Measurements from ENCODE around the gene SNRNP25. TPM values are rescaled to one million over a fixed set of nuclear protein-coding genes. Genes with fewer than 3 reads are reported as not detected.
A peak's percentile ranks its signal among the peaks of the same experiment; 100 is the strongest.

The SNRNP25 gene
- total and polyA plus RNA-seq, 2 donors from 2014 or later: 14.7 to 60.3 TPM

GRCh38 chr16:89391-90302 lies 36.0 kb downstream of the SNRNP25 start:
- FAIRE-seq (no peak), DNase-seq (peak in 1 of 5 donors; percentile 66)

GRCh38 chr16:91484-91883 lies 37.9 kb downstream of the SNRNP25 start:
- Histone ChIP-seq H3K4me3 (ENCODE audit: low read length in 3 of 3) (no peak overlapping the region), H3K4me1 (ENCODE audit: control insufficient read depth in 2 of 3, insufficient read depth in 2 of 3, low read depth in 1 of 3, low read length in 3 of 3) (peaks cover 0 to 2% (median 0%) of the 10 kb centered on the region in 3 donors), H3K27ac (ENCODE audit: low read depth in 2 of 2, low read length in 2 of 2) (no peak overlapping the region), H3K36me3 (ENCODE audit: control insufficient read depth in 2 of 3, insufficient read depth in 3 of 3, low read length in 3 of 3) (peaks cover 2 to 15% (median 9%) of the 10 kb centered on the region in 3 donors), H3K9me3 (ENCODE audit: control insufficient read depth in 2 of 3, insufficient read depth in 1 of 3, low read length in 3 of 3) (no peaks in the 10 kb centered on the region), H3K9ac (ENCODE audit: low read length in 3 of 3) (no peak overlapping the region), H3K27me3 (ENCODE audit: control insufficient read depth, insufficient read depth, low read length) (no peaks in the 10 kb centered on the region)
- intact Hi-C loops (cut with DNase I): no loop called here
- TF ChIP-seq CTCF (IDR thresholded peaks at IDR 0.05; ENCODE audit: borderline replicate concordance, extremely low read depth, insufficient read depth): no peak
- DNase-seq (no peak), FAIRE-seq (no peak)

More at GRCh38 chr16:89391-90302, 36.0 kb downstream of the SNRNP25 start:
- TF ChIP-seq CTCF (IDR thresholded peaks at IDR 0.05; ENCODE audit: borderline replicate concordance, extremely low read depth, insufficient read depth): no peak
- Histone ChIP-seq H3K27ac (ENCODE audit: low read depth in 2 of 2, low read length in 2 of 2) (no peak overlapping the region), H3K9me3 (ENCODE audit: control insufficient read depth in 2 of 3, insufficient read depth in 1 of 3, low read length in 3 of 3) (no peaks in the 10 kb centered on the region), H3K36me3 (ENCODE audit: control insufficient read depth in 2 of 3, insufficient read depth in 3 of 3, low read length in 3 of 3) (peaks cover 0 to 23% (median 6%) of the 10 kb centered on the region in 3 donors), H3K27me3 (ENCODE audit: control insufficient read depth, insufficient read depth, low read length) (no peaks in the 10 kb centered on the region), H3K4me1 (ENCODE audit: control insufficient read depth in 2 of 3, insufficient read depth in 2 of 3, low read depth in 1 of 3, low read length in 3 of 3) (peaks cover 0 to 9% (median 0%) of the 10 kb centered on the region in 3 donors), H3K4me3 (ENCODE audit: low read length in 3 of 3) (no peak overlapping the region), H3K9ac (ENCODE audit: low read length in 3 of 3) (no peak overlapping the region)
- intact Hi-C loops (cut with DNase I): no loop called here

- Histone ChIP-seq H3K9me3 (ENCODE audit: control insufficient read depth in 2 of 3, insufficient read depth in 1 of 3, low read length in 3 of 3) (no peaks in the 10 kb centered on the region), H3K4me1 (ENCODE audit: control insufficient read depth in 2 of 3, insufficient read depth in 2 of 3, low read depth in 1 of 3, low read length in 3 of 3) (peaks cover 0 to 2% (median 0%) of the 10 kb centered on the region in 3 donors), H3K27ac (ENCODE audit: low read depth in 2 of 2, low read length in 2 of 2) (no peak overlapping the region), H3K36me3 (ENCODE audit: control insufficient read depth in 2 of 3, insufficient read depth in 3 of 3, low read length in 3 of 3) (peaks cover 2 to 15% (median 9%) of the 10 kb centered on the region in 3 donors), H3K4me3 (ENCODE audit: low read length in 3 of 3) (no peak overlapping the region), H3K27me3 (ENCODE audit: control insufficient read depth, insufficient read depth, low read length) (no peaks in the 10 kb centered on the region), H3K9ac (ENCODE audit: low read length in 3 of 3) (no peak overlapping the region)
- intact Hi-C loops (cut with DNase I): no loop called here
- FAIRE-seq (no peak), DNase-seq (no peak)
- TF ChIP-seq CTCF (IDR thresholded peaks at IDR 0.05; ENCODE audit: borderline replicate concordance, extremely low read depth, insufficient read depth): no peak
Measured at GRCh38 chr16:92431-93339, 39.1 kb downstream of the SNRNP25 start.
